Measurements from ENCODE around the gene CSH1.
A peak's percentile ranks its signal among the peaks of the same experiment; 100 is the strongest.
"Not testable (repeated sequence)": the region's sequence is repeated elsewhere in the genome, so short reads cannot be mapped to it uniquely, and the experiment has no call there.

The CSH1 gene

GRCh38 chr17:63928172-63928666, 31.8 kb upstream of the CSH1 start:
- no peak for DNase-seq

GRCh38 chr17:63927464-63928171, 31.2 kb upstream of the CSH1 start:
- no peak for DNase-seq

GRCh38 chr17:63926164-63926563, 29.8 kb upstream of the CSH1 start:
- DNase-seq: no peak

- no peak for DNase-seq
Measured at GRCh38 chr17:63925615-63926014, 29.2 kb upstream of the CSH1 start.

- DNase-seq: not testable (repeated sequence)
Measured at GRCh38 chr17:63922402-63922801, 26.0 kb upstream of the CSH1 start.

DNA sequence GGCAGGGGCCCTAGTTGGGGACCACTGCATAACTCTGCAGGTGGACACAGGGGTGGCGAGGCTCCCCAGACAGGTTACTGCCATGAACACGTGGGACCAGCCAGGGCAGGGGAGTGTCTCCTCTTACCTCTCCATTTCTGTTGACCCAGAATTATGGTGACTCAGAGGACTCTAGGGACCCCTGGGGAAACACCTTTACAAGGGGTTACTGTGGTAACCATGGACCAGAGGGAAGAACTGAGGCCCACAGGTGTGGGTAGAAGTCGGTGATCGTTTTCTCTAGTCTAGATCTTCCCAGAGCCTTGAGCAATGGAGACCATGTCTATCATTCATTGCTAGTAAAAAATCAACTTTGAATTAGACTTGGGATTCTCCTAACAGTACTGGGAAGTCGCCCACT, 24.4 kb upstream of the CSH1 start:
- not testable (repeated sequence) for DNase-seq

GRCh38 chr17:63920050-63920449, 23.7 kb upstream of the CSH1 start:
- not testable (repeated sequence) for DNase-seq

DNA sequence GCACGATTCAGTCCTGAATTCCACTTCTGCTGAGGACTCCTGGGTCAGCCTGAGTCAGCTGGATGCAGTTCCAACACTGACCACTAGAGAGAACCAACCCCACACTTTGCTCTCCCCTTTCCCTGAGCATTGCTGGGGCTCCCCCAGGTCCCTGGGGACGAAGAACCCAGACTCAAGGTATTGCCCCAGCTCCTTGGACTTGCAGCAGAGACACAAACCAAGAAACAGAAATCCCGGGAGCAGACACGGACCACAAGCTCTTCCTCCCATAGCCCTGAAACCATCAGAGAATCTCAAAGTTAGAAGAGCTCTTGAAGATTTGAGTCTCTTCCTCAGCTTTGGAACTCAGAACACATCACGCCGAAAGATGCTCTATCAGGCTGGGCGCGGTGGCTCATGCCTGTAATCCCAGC, 22.9 kb upstream of the CSH1 start:
- peak; percentile 85 for DNase-seq

DNA sequence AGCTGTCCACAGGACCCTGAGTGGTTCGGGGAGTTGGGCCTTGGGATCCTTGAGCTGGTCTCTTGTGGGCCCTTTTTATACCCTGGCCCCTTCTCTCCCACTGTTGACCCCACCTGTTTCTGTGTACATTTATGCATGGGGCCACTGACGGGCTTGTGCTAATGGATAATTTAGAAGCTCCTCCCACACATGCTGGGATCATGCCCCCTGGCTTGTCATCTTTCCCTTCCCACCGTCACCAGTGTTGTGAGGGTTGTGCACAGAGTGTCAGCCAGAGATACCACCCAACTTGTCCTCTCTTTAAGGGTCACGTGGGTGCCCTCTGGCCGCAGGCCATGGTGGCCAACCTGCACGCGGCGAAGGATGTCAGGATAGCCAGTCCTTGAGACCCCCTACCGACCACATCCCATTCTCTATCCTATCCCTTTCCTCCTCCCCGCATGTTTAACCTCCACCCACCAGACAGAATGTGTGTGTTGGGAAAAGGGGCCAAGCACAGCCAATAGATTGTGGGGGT, 22.5 kb upstream of the CSH1 start, which contains the start of gene GH1:
GH1 (minus strand) TSS at position 51 of the 517 bp plus-strand sequence. CDS start 63 bp downstream, outside the sequence.
- DNase-seq: not testable (repeated sequence)

GRCh38 chr17:63918305-63918704, 21.9 kb upstream of the CSH1 start:
- no peak for DNase-seq

- no peak for DNase-seq
Measured at GRCh38 chr17:63917646-63918045, 21.3 kb upstream of the CSH1 start.

DNA sequence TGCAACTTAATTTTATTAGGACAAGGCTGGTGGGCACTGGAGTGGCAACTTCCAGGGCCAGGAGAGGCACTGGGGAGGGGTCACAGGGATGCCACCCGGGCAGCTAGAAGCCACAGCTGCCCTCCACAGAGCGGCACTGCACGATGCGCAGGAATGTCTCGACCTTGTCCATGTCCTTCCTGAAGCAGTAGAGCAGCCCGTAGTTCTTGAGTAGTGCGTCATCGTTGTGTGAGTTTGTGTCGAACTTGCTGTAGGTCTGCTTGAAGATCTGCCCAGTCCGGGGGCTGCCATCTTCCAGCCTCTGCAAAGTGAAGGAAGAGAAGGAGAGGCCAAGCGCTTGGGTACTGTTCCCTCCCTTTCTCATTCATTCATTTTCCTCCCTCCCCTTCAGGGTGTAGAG, 20.8 kb upstream of the CSH1 start:
- DNase-seq: not testable (repeated sequence)

- DNase-seq: no peak
Measured at GRCh38 chr17:63916566-63917185, 20.3 kb upstream of the CSH1 start.

- DNase-seq: not testable (repeated sequence)
Measured at GRCh38 chr17:63915753-63916152, 19.4 kb upstream of the CSH1 start.

DNA sequence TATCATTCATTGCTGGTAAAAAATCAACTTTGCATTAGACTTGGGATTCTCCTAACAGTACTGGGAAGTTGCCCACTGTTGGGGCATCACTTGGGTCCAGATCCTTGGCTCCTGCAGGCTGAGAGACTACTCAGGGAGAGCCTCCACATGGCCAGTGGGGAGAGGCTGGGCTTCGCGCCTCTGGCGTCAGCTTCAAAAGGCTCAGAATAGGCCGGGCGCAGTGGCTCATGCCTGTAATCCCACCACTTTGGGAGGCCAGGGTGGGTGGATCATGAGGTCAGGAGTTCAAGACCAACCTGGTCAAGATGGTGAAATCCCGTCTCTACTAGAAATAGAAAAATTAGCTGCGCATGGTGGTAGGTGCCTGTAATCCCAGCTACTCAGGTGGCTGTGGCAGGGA, 18.1 kb upstream of the CSH1 start:
- DNase-seq: no peak

GRCh38 chr17:63911657-63912100, 15.3 kb upstream of the CSH1 start:
- DNase-seq: peak; percentile 68

GRCh38 chr17:63911041-63911635, 14.8 kb upstream of the CSH1 start, which contains the start of gene CSHL1:
TSS of gene CSHL1 (minus strand) at chr17:63911258. CDS start at chr17:63911196, 62 bp downstream.
- no peak for DNase-seq

GRCh38 chr17:63910096-63910495, 13.7 kb upstream of the CSH1 start:
- no peak for DNase-seq

GRCh38 chr17:63909586-63909985, 13.2 kb upstream of the CSH1 start:
- DNase-seq: not testable (repeated sequence)

DNA sequence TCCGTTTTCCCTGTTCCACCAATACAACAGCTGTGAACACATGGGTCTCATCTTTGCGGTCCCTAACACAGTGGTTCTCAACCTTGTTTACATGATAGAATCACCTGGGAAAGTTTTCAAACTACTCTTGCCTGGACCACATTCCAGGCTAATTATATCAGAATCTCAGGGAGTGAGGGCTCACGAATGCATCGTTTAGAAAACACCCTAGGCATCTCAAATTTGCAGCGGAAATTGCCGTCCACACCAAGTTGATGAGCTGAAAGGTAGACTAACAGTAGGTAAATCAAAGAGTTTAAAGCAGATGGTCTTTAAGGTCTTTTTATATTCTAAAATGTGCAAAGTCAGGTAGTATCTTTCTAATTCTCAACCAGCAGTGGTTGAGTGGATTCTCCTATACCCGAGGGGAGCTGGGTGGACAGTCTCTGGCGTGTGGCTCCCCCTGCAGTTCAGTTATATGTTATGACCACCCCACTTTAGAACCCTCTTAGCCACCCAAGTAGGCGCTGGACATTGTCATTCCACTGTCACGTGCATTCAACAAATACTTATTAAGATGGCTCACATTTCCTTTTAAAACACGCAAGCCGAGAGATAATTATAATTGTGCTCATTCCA, 10.9 kb upstream of the CSH1 start:
- not testable (repeated sequence) for DNase-seq

DNA sequence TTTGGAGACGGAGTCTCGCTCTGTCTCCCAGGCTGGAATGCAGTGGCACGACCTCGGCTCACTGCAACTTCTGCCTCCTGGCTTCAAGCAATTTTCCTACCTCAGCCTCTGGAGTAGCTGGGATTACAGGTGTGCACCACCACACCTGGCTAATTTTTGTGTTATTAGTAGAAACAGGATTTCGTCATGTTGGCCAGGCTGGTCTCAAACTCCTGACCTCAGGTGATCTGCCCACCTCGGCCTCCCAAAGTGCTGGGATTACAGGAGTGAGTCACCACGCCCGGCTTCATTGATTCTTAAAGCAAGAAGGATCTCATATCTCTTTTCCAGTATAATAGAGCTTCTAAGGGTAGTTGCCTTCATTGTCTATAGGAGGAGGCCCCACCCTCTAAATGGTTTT, 8.4 kb upstream of the CSH1 start:
- DNase-seq: not testable (repeated sequence)

GRCh38 chr17:63903787-63904201, 7.4 kb upstream of the CSH1 start:
- DNase-seq: peak; percentile 59

GRCh38 chr17:63901971-63902370, 5.6 kb upstream of the CSH1 start:
- DNase-seq: not testable (repeated sequence)

All from CD4-positive, alpha-beta T cell treated with Interleukin-12 subunit alpha and Interleukin-12 subunit beta, for 1 hour (primary cell).